Thyroid gland (tissue), 4 donors: ENCODE data around the gene TRPM6. TPM values are rescaled to one million over a fixed set of nuclear protein-coding genes. Genes with fewer than 3 reads are reported as not detected.
A peak's percentile ranks its signal among the peaks of the same experiment; 100 is the strongest.

ENCODE experiments used
- DNase-seq, 2 donors: peaks; one replicate each; pipeline ENCODE4 v3.0.0-alpha.2; 2019
- H3K27ac ChIP-seq, 3 donors: fragments of 200-600 bp; sonication (generic); 1 replicate in 2 of 3; 2 replicates in 1 of 3; pipeline ENCODE4 v1.5.1; 2016 to 2019; ENCODE audit warnings: mild to moderate bottlenecking in 1 of 3, moderate library complexity in 1 of 3
- H3K27me3 ChIP-seq: fragments of 200-600 bp; sonication (generic); one replicate; pipeline ENCODE4 v1.5.1; 2019
- H3K36me3 ChIP-seq, 2 donors: fragments of 200-600 bp; sonication (generic); one replicate each; pipeline ENCODE4 v1.5.1; 2016 to 2019
- H3K4me1 ChIP-seq, 2 donors: fragments of 200-600 bp; sonication (generic); one replicate each; pipeline ENCODE4 v1.5.1; 2017 to 2019
- H3K4me3 ChIP-seq, 3 donors: fragments of 200-600 bp; sonication (generic); replicated peaks in 1 of 3; 1 replicate in 2 of 3; 2 replicates in 1 of 3; pipeline ENCODE4 v1.5.1; 2016; ENCODE audit warnings: mild to moderate bottlenecking in 1 of 3
- H3K9me3 ChIP-seq: fragments of 200-600 bp; sonication (generic); one replicate; pipeline ENCODE4 v1.5.1; 2017
- POLR2A ChIP-seq, 2 donors: fragments of 450-650 bp; IDR thresholded peaks; one replicate each; pipeline ENCODE4 v1.6.1; 2017; ENCODE audit warnings: antibody characterized with exemption in 2 of 2, mild to moderate bottlenecking in 2 of 2, moderate library complexity in 1 of 2
- WGBS, 2 donors: methylation state at CpG; one replicate each; pipeline ENCODE4 v1.1.5; 2017; 5-methylcytosine and 5-hydroxymethylcytosine counted together
- intact Hi-C: fragments of 100-400 bp; cut with DNase I; formaldehyde crosslinking; loops from one replicate; pipeline ENCODE4 v1.15.1; 2023
- total RNA-seq, 4 donors: library from RNA; depleted of rRNA; stranded (reverse); fragments of >200 nt; gene quantifications; one replicate each; pipeline ENCODE4 v1.2.3, GENCODE V29; 2016
- TF ChIP-seq, protein P1 (sequence below), 6 experiments: fragments of 200-600 bp in 3 of 6; fragments of 450-650 bp in 3 of 6; sonication (generic) in 3 of 6; IDR thresholded peaks; one replicate each; pipeline ENCODE4 v1.5.1; 2016 to 2019; ENCODE audit warnings: antibody characterized with exemption in 6 of 6, mild to moderate bottlenecking in 2 of 6, inconsistent platforms in 1 of 6, moderate library complexity in 1 of 6

TRPM6 gene
- total RNA-seq, 4 donors from 2014 or later, result 0.44 to 0.83 (median 0.66) TPM

DNA sequence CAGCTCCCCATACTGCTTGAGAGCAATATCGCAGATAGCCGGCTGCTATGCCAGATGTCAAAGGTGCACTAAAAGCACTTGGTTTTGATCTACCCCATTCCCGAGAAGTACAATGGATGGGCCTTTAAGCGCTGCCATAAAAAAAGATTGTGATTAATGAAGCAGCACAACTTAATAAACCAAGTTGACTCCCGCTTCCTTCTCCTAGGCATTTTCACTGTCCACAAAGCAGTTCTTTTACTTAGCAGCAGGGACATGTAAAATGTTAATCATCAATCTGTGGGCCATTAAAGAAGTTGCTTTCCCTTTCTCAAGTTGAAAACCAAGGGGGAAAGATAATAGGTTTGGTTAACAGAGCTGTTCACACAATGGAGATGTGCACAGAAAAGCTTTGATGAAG is 176.4 kb downstream of the TRPM6 start:
- DNase-seq, result no peak
- WGBS, 2 donors, result 75 to 79% methylated on average over 5 of the region's 5 CpGs
- Histone ChIP-seq H3K36me3 (no peaks in the 10 kb centered on the region), H3K27ac (no peak overlapping the region), H3K4me3 (no peak overlapping the region), H3K27me3 (no peaks in the 10 kb centered on the region), H3K9me3 (no peaks in the 10 kb centered on the region), H3K4me1 (no peaks in the 10 kb centered on the region)
- TF ChIP-seq POLR2A (IDR thresholded peaks at IDR 0.05), result no peak
- intact Hi-C loops, result no loop called here

DNA sequence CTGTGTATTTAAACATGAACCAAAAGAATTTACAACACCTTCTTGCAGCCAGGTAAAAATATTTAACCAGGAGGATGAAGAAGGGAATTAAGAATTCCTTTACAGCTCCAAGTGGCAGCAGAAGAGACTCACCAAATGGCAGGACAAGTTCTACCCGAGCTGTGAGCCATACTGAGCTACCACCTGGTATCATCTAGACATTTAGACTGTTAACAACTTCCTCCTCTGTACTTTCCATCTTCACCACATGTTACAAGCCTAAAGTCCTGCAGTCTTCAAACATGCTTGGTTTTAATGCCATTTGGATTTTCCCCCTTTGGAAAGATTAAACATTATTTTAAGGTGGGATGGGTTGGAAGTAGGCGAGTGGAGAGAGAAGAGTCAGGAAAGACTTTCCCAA is 190.2 kb downstream of the TRPM6 start:
- DNase-seq, result no peak
- Histone ChIP-seq H3K27ac (no peak overlapping the region), H3K27me3 (no peaks in the 10 kb centered on the region), H3K4me1 (no peaks in the 10 kb centered on the region), H3K36me3 (no peaks in the 10 kb centered on the region), H3K9me3 (no peaks in the 10 kb centered on the region), H3K4me3 (no peak overlapping the region)
- TF ChIP-seq, protein P1, sequence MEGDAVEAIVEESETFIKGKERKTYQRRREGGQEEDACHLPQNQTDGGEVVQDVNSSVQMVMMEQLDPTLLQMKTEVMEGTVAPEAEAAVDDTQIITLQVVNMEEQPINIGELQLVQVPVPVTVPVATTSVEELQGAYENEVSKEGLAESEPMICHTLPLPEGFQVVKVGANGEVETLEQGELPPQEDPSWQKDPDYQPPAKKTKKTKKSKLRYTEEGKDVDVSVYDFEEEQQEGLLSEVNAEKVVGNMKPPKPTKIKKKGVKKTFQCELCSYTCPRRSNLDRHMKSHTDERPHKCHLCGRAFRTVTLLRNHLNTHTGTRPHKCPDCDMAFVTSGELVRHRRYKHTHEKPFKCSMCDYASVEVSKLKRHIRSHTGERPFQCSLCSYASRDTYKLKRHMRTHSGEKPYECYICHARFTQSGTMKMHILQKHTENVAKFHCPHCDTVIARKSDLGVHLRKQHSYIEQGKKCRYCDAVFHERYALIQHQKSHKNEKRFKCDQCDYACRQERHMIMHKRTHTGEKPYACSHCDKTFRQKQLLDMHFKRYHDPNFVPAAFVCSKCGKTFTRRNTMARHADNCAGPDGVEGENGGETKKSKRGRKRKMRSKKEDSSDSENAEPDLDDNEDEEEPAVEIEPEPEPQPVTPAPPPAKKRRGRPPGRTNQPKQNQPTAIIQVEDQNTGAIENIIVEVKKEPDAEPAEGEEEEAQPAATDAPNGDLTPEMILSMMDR (IDR thresholded peaks at IDR 0.05), result no peak
- no peak for TF ChIP-seq POLR2A (IDR thresholded peaks at IDR 0.05)
- 72 to 78% methylated on average over 2 of the region's 2 CpGs for WGBS, 2 donors
- intact Hi-C loops, result no loop called here

DNA sequence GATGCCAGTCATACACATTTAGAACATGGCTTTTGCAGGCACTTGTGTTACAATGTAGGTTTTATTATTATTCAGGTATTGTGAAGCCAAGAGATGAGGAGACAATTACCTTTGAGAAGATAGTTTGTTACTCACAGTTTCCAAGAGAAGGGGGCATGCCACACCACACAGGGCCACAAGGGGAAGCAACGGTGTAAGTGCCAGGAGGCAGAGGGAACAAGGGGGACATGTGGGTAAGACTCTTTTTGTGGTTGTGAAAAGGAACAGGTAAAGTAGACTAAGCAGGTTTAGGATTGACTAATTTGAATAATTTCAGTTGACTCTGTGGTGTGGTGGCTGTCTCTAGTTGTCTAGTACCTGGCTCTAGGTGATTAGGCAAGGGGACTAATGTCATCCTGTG is 191.2 kb downstream of the TRPM6 start:
- H3K27me3 ChIP-seq, result no peaks in the 10 kb centered on the region
- no peak overlapping the region for H3K27ac ChIP-seq
- no peak for DNase-seq
- no peak overlapping the region for H3K4me3 ChIP-seq
- H3K9me3 ChIP-seq, result no peaks in the 10 kb centered on the region
- WGBS, 2 donors, result 82 to 86% methylated on average over 1 of the region's 1 CpG
- TF ChIP-seq POLR2A (IDR thresholded peaks at IDR 0.05), result no peak
- TF ChIP-seq, protein P1 (IDR thresholded peaks at IDR 0.05), result no peak
- H3K4me1 ChIP-seq, result no peaks in the 10 kb centered on the region
- intact Hi-C loops, result no loop called here
- no peaks in the 10 kb centered on the region for H3K36me3 ChIP-seq

GRCh38 chr9:74691058-74691457 is 196.7 kb downstream of the TRPM6 start:
- intact Hi-C loops, result no loop called here
- Histone ChIP-seq H3K9me3 (no peaks in the 10 kb centered on the region), H3K27me3 (no peaks in the 10 kb centered on the region), H3K27ac (no peak overlapping the region), H3K36me3 (no peaks in the 10 kb centered on the region), H3K4me3 (no peak overlapping the region), H3K4me1 (no peaks in the 10 kb centered on the region)
- 87 to 88% methylated on average over 8 of the region's 8 CpGs for WGBS, 2 donors
- TF ChIP-seq, protein P1 (IDR thresholded peaks at IDR 0.05), result no peak
- no peak for TF ChIP-seq POLR2A (IDR thresholded peaks at IDR 0.05)
- no peak for DNase-seq

DNA sequence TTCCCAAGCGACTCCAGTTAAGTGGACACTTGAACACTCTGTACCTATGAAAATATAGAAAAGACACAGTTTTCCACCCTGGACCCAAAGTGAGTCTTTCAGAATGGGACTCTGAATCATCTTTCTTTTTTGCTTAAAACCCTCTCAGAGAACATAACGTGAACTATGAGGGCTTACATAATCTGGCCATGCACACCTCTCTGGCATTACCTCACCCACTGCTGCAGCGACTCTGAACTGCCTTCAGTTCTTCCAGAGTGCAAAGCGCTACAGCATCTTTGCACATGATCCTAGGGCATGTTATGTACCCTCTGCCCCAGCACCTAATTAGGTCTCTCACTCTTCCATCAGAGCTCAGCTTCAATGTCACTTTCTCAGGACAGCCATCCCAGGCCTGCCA is 204.4 kb downstream of the TRPM6 start:
- Histone ChIP-seq H3K4me3 (no peak overlapping the region), H3K36me3 (no peaks in the 10 kb centered on the region), H3K9me3 (no peaks in the 10 kb centered on the region), H3K4me1 (no peaks in the 10 kb centered on the region), H3K27ac (no peak overlapping the region), H3K27me3 (no peaks in the 10 kb centered on the region)
- DNase-seq, result peak; percentile 5 to 12
- TF ChIP-seq, protein P1 (IDR thresholded peaks at IDR 0.05), result no peak
- no peak for TF ChIP-seq POLR2A (IDR thresholded peaks at IDR 0.05)
- intact Hi-C loops, result no loop called here
- WGBS, 2 donors, result 62 to 65% methylated on average over 4 of the region's 4 CpGs

- 52% methylated on average over 3 of the region's 3 CpGs for WGBS, 2 donors
- Histone ChIP-seq H3K27ac (no peak overlapping the region), H3K27me3 (no peaks in the 10 kb centered on the region), H3K4me3 (no peak overlapping the region), H3K36me3 (no peaks in the 10 kb centered on the region), H3K4me1 (no peaks in the 10 kb centered on the region), H3K9me3 (no peaks in the 10 kb centered on the region)
- intact Hi-C loops, result no loop called here
- TF ChIP-seq POLR2A (IDR thresholded peaks at IDR 0.05), result no peak
- TF ChIP-seq, protein P1 (IDR thresholded peaks at IDR 0.05), result no peak
- DNase-seq, result no peak
These were observed 205.8 kb downstream of the TRPM6 start for GRCh38 chr9:74681906-74682305.
